Stimulated activated CD4-positive, alpha-beta T cell treated with anti-CD3 and anti-CD28 coated beads, Interleukin-15, amount 100 ng/mL, for 24 hours (primary cell): ENCODE results near the gene RNU4-1.
A peak's percentile ranks its signal among the peaks of the same experiment; 100 is the strongest.
"Not testable (repeated sequence)": the region's sequence is repeated elsewhere in the genome, so short reads cannot be mapped to it uniquely, and the experiment has no call there.

Experiments
- DNase-seq: peaks from one replicate; pipeline ENCODE4 v3.0.0-alpha.2; 2020

Gene RNU4-1

GRCh38 chr12:120257041-120257821 is 35.8 kb downstream of the RNU4-1 start:
- DNase-seq, result no peak

- no peak for DNase-seq
Observed at GRCh38 chr12:120254809-120255208, 38.2 kb downstream of the RNU4-1 start.

GRCh38 chr12:120253313-120253712 is 39.7 kb downstream of the RNU4-1 start:
- DNase-seq, result not testable (repeated sequence)

- peak; percentile 79 for DNase-seq
Observed at GRCh38 chr12:120252071-120252906, 40.7 kb downstream of the RNU4-1 start.

- not testable (repeated sequence) for DNase-seq
Observed at GRCh38 chr12:120251364-120252070, 41.5 kb downstream of the RNU4-1 start.

GRCh38 chr12:120249875-120250795 is 42.9 kb downstream of the RNU4-1 start:
- peak; percentile 63 for DNase-seq

- no peak for DNase-seq
Observed at GRCh38 chr12:120249266-120249874, 43.7 kb downstream of the RNU4-1 start.

GRCh38 chr12:120247621-120248030 is 45.4 kb downstream of the RNU4-1 start:
- no peak for DNase-seq

- DNase-seq, result no peak
Observed at GRCh38 chr12:120247183-120247582, 45.9 kb downstream of the RNU4-1 start.

GRCh38 chr12:120246705-120247104 is 46.3 kb downstream of the RNU4-1 start:
- DNase-seq, result not testable (repeated sequence)
